Neural cell (in vitro differentiated cells): Measurements from ENCODE around the gene DLG2.

Experiments
- CTCF ChIP-seq: fragments of 450-650 bp; IDR thresholded peaks from 2 replicates; pipeline ENCODE4 v1.5.1; 2014; ENCODE audit warnings: antibody characterized with exemption, mild to moderate bottlenecking, moderate library complexity; ENCODE audit not compliant: poor library complexity, severe bottlenecking
- EZH2 ChIP-seq: fragments of 200-600, 300-800 bp; shearing (Covaris generic), sonication (generic); IDR thresholded peaks from 2 replicates; pipeline ENCODE4 v1.6.1; 2014; ENCODE audit warnings: antibody characterized with exemption, low read length, borderline replicate concordance, mild to moderate bottlenecking; ENCODE audit not compliant: insufficient read depth, poor library complexity, severe bottlenecking
- RAD21 ChIP-seq: fragments of 450-650 bp; conservative IDR thresholded peaks from 2 replicates; pipeline ENCODE4 v1.6.1; 2014; ENCODE audit warnings: antibody characterized with exemption, mild to moderate bottlenecking, moderate library complexity
- SMC3 ChIP-seq: fragments of 450-650 bp; conservative IDR thresholded peaks from 2 replicates; pipeline ENCODE4 v1.6.1; 2014; ENCODE audit warnings: antibody characterized with exemption, mild to moderate bottlenecking, moderate library complexity; ENCODE audit not compliant: poor library complexity

DNA sequence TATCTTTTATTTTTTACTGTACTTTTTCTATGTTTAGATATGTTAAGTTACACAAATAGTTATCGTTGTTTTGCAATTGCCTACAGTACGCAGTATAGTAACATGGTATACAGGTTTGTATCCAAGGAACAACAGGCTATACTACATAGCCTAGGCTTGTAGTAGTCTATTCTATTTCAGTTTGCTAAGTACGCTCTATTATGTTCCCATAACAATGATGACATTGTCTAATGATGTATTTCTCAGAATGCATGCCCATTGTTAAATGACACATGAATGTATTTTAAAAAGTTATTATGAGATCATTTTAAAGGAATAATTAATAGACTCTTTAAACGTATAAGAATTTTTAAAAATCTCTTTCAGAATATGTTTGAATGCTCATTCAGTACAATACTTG is 1644.3 kb downstream of the DLG2 start:
- TF ChIP-seq CTCF (no peak), RAD21 (no peak), EZH2 (no peak), SMC3 (no peak)
